ENCODE measurements around the gene MPLKIP.
"Not testable (repeated sequence)": the region's sequence is repeated elsewhere in the genome, so short reads cannot be mapped to it uniquely, and the experiment has no call there.

Gene MPLKIP

DNA sequence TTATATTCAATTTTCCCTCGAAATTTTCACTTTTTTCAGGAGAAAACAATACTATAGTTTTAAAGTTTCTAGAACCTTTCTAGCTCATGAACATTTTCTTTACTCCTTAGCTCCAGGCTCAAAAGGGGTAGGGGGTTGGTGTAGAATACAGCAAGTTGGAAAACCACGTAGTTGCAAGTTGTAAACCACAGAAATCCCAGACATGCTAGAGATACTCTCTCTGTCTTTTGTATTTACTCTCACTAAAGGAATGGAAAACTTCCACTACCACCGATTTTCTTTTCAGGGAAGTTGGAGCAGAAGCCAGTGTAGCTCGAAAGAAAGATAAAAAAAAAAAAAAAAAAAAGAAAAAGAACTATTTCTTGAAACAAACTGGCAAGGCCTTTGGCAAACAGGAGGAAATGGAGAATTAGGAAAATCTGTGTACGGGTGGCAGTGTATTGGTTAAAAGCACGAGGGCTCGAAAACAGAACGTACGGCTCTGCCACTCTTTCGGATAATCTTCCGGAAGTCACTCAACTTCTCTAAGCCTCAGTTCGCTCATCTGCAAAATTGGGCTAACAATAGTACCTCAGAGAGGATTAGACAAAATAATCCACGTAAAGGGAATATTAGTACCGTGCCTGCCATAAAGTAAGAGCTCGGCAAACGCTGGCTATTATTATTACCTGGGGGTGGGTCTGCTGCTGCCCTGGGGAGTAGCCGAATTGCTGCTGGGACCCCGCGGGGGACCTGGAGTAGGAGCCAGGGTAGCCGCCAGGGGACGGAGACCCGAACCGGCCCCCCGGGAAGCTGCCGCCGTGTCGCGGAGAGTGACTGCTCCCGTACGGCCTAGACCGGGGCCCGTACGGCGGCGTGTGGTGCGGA lies 628 bp downstream of the MPLKIP start:
- DNase-seq (ENCODE audit: low read depth) = no peak

GRCh38 chr7:40122940-40123254 lies 11.5 kb downstream of the MPLKIP start:
- DNase-seq (ENCODE audit: low read depth) = no peak

DNA sequence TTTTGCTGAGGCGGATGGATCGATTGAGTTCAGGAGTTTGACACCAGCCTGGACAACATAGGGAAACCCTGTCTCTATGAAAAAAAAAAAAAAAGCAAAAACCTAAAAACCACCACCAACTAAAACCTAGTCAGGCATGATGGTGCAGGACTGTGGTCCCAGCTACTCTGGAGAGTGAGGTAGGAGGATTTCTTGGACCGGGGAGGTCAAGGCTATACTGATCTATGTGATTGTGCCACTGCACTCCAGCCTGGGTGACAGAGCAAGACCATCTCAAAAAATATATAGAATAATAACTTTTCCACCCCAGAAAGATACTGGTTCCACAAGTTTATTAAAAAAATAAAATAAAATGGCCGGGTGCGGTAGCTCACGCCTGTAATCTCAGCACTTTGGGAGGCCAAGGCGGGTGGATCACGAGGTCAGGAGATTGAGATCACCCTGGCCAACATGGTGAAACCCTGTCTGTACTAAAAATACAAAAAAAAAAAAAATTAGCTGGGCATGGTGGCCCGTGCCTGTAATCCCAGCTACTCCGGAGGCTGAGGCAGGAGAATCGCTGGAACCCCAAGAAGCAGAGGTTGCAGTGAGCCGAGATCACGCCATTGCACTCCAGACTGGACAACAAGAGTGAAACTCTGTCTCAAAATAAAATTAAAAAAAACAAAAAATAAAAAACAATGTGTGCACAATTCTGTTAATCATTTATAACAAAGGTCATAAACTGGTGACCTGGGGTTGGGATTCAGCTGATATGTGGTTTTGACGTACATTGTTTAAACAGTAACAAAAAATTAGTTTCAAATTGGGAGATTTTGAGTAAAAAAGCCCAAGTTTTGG lies 12.1 kb downstream of the MPLKIP start:
- DNase-seq (ENCODE audit: low read depth) = not testable (repeated sequence)

- no peak for DNase-seq (ENCODE audit: low read depth)
Measured at GRCh38 chr7:40120020-40120419, 14.4 kb downstream of the MPLKIP start.

- not testable (repeated sequence) for DNase-seq (ENCODE audit: low read depth)
Measured at GRCh38 chr7:40118201-40118600, 16.2 kb downstream of the MPLKIP start.

GRCh38 chr7:40117199-40117598 lies 17.2 kb downstream of the MPLKIP start:
- not testable (repeated sequence) for DNase-seq (ENCODE audit: low read depth)

DNA sequence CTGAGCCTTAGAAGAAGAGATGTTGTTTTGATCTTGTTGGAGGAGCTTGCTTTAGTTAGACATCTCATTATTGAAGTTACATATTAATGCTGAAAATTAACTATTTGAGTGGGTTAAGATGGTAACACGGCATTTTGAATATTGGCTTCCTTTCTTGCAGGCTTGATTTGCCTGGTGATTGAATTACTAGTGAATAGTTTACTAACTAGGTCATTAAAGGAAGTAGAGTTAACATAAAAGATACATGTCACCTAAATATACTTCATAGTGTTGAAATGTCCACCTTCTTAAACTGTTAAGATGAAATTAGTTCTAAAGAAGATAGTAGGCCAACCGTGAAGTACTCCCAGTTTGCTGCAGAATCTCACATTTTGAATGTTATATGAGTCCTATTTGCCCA lies 18.5 kb downstream of the MPLKIP start:
- DNase-seq (ENCODE audit: low read depth) = no peak

DNA sequence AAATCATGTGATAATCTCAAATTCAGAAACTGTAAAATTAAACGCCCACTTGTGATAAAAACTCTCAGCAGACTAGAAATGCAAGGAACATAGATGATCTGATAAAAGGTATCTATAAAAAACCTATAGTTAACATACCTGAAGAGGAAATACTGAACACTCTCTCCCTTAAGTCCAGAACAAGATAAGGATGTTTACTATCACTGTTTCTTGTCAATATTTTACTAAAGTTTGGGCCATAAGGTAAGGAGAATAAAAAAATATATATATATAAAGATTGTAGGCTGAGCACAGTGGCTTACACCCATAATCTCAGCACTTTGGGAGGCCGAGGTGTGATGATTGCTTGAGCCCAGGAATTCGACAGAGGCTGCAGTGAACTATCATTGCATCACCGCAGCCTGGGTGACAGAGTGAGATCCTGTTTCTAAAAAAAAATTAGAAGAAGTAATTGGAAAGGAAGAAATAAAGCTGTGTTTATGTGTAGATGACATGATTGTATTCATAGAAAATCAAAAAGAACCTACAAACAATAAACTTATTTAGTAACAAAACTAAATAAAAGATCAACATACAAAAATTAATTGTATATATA lies 28.4 kb downstream of the MPLKIP start:
- DNase-seq (ENCODE audit: low read depth) = no peak

DNA sequence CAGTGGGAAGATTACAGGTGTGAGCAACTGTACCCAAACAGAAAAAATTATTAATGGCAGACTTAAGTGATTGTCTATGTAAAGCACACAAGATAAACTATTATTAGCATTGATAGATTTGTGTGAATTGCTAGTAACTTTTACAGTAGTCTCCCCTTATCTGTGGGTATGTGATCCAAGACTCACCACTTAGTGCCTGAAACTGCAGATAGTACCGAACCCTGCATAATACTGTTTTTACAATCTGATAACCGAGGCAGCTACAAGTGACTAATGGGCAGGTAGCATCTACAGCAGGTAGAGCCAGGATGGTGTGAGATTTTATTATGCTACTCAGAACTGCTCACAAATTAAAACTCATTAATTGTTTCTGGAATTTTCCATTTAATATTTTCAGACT lies 31.5 kb downstream of the MPLKIP start:
- no peak for DNase-seq (ENCODE audit: low read depth)

DNA sequence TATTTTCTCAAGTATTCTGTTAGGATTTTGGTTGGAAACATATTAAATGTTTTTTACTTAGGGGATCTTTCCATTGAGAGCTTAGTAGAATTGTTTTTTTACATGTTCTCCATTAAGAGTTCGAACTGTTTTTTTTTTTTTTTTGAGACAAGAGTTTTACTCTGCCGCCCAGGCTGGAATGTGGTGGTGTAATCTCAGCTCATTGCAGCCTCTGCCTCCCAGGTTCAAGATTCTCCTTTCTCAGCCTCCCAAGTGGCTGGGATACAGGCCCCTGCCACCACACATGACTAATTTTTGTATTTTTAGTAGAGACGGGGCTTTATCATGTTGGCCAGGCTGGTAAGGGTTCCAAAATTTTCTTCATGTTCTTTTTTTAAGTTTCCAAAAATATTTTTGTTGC lies 33.2 kb downstream of the MPLKIP start:
- no peak for DNase-seq (ENCODE audit: low read depth)

DNA sequence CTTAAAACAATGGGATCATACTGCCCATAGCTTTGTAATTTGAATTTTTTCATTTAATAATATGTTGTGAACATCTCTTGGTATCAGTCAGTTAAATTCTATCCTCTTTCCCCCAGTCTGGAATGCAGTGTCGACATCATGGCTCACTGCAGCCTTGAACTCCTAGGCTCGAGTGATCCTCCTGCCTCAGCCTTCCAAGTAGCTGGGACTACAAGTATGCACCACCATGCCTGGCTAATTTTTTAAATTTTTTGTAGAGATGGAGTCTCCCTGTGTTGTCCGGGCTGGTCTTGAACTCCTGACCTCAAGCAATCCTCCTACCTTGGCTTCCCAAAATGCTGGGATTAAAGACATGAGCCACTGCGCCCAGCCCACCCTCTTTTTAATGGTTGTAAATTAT lies 34.6 kb downstream of the MPLKIP start:
- DNase-seq (ENCODE audit: low read depth) = no peak

- no peak for DNase-seq (ENCODE audit: low read depth)
Measured at GRCh38 chr7:40098810-40099209, 35.6 kb downstream of the MPLKIP start.

GRCh38 chr7:40097728-40098127 lies 36.7 kb downstream of the MPLKIP start:
- DNase-seq (ENCODE audit: low read depth) = no peak

DNA sequence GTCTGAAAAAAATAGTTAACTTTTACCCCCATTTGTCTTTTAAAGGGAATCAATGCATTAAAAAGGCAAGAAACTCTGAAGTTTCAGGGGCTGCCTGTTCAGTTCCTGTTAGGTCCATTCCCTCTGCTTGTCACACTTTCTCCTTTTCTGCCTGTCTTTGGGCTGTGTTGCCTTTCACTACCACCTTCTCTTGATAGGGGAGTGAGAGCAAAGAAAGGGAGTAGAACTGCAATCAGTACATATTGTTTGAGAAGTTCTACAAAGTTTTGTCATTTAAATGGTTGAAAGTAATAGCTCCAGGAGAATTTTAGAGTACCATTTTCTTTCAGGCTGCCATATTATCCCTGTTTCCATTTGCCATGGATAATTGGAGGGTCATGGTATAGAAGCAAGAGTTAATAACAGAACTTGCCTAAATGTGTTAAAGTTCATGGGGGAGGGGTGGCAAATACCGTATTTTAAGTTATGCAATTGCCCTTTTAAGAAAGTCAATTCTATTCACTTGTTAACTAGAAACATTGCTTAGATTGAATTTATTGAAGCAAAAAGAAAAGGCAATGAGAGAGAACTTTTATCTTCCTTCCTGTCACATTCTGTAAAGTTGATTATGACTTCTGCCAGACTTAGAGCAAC lies 38.6 kb downstream of the MPLKIP start:
- DNase-seq (ENCODE audit: low read depth) = no peak

- DNase-seq (ENCODE audit: low read depth) = no peak
Measured at GRCh38 chr7:40095230-40095629, 39.2 kb downstream of the MPLKIP start.

- no peak for DNase-seq (ENCODE audit: low read depth)
Measured at GRCh38 chr7:40093631-40094350, 40.6 kb downstream of the MPLKIP start.

DNA sequence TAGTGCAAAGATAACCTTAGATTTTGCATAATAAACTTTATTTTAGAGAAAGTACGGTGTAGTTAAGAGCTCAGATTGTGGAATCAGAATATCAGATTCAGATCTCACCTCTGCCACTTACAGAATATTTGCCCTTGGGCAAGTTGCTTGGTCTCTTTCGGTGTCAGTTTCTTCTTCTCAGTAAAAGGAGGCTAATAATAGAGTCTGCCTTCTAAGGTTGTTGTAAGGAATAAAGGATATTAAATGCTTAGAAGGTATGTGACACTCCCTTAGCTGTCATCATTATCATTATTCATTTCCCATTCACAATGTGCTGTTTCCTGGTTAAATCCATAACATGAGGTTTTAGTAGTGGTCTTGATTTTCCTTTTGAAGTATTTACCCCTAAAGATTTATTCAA lies 42.2 kb downstream of the MPLKIP start:
- no peak for DNase-seq (ENCODE audit: low read depth)

GRCh38 chr7:40077849-40078248 lies 56.6 kb downstream of the MPLKIP start:
- DNase-seq (ENCODE audit: low read depth) = no peak
